Stimulated activated CD8-positive, alpha-beta memory T cell treated with anti-CD3 and anti-CD28 coated beads, Interleukin-4, amount 100 ng/mL, for 4 hours (primary cell): ENCODE measurements around the gene IFNAR1.

ENCODE experiments used
- DNase-seq, 2 donors: peaks; one replicate each; pipeline ENCODE4 v3.0.0-alpha.2; 2020; ENCODE audit warnings: low read depth in 2 of 2, low spot score in 1 of 2

Gene IFNAR1

DNA sequence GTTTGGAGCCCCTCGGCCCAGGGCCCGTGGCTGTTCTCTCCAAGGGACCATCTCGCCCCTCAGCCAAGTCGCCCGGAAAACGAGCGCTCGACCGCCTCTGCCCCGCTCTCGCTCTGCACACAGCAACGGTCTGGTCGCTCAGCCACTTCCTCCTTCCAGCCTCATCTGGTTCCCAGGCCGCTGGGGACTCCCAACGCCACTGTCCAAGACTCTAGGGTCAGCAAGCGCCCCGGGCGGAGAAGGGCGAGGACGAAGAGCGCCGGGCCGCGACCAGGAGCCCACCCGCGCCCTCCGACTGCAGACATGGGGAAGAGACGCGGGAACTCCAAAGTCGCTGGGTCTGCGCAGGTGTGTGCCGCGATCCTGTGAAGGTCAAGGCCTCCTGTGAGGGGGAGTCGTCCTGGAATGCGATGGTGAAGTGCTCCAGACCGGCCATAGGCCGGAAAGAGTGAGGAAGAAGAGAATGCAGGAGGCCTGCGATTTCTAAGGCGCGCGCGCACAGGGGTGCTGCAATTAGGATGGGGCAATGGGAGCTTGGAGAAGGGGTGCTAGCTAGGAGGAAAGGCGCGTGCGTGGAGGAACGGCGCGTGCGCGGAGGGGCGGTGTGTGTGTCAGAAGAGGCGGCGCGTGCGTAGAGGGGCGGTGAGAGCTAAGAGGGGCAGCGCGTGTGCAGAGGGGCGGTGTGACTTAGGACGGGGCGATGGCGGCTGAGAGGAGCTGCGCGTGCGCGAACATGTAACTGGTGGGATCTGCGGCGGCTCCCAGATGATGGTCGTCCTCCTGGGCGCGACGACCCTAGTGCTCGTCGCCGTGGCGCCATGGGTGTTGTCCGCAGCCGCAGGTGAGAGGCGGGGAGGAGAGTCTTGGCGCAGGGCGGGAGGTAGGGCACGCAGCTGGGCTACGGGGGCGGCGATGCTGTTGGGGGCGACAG, at the start of gene IFNAR1:
IFNAR1 (plus strand) TSS at position 680 of the 931 bp plus-strand sequence; CDS start at position 766, 86 bp downstream.
- DNase-seq: peak; percentile 97 to 98

DNA sequence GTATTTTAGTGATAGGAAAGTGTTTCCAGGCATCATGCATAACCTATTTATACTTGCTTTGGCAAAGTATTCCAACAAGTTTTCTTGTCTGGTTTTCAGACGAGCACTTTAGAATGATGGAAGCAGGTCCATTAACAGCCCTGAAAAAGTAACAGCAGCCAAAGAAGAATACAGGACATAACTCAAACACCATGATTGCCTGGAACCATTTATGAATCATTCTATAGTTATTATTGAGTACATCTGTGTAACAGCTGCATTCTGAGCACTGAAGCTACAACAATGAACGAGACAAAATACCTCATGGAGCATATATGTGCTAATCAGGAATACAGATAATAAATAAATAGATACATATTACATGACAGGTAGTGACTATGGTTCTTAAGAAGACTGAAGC, 46.0 kb upstream of the IFNAR1 start:
- DNase-seq: no peak

DNA sequence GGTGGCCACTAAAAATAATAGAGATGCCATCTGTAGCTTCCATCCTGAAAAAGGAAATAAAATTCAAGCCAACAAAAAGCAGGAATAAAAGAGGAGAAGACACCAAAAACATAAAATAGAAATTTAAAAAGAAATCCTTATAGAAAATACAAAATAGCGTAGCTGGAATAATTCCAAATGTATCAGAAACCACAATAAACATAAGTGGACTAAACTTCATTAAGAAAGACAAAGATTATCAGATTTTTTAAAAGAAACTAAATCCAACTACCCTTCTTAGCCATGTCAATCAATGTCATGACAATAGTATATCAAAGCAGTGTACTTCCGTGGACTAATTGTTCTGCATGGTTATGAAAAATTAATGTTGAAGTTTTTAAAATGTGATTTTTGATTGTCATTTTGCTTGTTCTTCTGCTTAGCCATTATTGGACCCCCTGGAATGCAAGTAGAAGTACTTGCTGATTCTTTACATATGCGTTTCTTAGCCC, 45.4 kb upstream of the IFNAR1 start:
- no peak for DNase-seq

DNA sequence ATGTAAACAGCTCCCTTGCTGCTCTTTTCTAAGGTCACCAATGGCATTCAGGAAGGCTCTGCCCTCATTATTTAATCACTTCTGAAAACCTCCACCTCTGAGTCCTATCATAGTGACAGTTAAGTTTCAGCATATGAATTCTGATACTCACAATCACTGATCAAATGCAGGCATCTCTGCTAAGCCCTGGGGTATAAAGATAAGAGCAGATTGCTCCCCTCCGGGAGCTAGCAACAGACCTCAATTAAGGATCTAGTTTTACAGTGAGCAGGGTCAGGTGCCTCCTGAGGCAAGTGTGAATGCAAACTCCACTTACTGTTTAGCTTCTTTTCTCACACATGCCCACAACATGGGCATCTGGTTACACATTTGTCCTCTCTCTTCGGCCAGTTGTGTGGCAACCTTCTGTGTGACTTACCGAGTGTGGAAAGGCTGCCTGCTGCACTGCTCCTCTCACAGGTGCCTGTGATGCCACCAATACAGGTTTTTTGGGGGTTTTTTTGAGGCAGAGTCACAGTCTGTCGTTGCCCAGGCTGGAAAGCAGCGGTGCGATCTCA, 43.6 kb upstream of the IFNAR1 start:
- no peak for DNase-seq

DNA sequence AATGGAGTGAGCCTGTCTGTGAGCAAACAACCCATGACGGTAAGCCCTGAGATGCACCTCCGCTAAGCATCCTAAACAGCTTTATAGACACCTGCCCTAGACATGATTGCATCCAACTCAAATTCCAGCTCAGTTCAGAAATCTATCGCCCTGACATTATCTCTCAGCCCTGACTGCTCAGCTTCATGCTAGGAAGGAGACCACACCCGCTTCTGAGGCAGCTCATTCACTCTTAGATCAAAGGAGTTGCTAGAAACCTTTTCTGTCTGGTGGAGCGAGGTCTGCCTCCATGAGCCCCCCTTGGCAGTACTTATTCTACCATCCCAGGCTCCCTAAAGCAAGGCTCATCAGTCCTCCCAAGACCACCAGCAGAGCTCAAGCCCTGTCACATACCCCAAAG, 41.6 kb upstream of the IFNAR1 start:
- no peak for DNase-seq

DNA sequence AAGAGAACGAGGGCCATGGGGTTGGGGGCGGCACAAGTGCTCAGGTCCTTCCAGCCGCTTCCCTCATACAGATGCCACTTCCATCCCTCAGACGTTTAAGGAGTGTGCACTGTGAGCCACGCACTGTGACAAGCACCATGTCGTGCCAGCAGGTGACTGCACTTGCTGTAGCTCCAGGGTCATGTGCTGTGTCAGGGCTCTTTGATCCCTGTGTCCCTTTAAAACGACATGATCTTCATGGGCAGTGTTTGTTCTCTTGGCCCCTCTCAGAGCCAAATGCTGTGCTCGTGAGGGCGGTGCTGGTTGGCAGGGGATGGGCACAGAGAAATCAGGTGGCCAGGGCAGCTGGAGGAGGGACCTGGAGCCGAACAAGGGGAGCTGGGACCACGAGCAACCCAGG, 38.7 kb upstream of the IFNAR1 start:
- DNase-seq: no peak

DNA sequence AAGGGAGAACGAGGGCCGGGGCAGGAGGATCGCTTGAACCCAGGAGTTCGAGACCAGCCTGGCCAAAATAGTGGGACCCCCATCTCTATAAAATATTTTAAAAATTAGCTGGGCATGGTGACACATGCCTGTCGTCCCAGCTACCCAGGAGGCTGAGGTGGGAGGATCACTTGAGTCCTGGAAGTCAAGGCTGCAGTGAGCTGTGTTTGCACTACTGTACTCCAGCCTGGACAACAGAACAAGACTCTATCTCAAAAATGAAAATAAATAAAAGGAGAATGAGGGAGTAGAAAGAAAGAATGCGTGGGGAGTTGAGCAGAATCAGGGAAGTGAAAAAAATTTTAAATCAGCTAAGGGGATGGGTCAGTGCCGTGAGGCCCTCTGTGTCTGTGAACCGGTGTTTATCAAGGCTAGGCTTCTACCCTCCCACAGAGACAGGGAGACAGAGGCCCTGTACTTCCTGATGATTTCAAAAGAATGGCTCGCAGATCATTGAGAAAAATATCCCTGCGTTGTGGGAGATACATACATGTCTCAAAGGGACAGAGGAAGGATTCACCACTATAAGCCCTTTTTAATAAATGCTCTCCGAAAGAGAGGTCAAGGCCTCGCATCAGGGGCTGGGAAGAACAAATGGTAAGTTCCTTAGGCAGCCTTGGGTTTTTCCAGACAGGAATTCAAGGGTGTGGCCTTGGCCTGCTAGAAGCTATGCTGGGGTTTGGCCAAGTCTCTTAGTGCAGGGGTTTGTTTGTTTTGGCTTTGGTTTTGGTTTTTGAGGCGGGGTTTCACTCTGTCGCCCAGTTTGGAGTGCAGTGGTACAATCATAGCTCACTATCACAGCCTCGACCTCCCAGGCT, 37.9 kb upstream of the IFNAR1 start:
- no peak for DNase-seq

DNA sequence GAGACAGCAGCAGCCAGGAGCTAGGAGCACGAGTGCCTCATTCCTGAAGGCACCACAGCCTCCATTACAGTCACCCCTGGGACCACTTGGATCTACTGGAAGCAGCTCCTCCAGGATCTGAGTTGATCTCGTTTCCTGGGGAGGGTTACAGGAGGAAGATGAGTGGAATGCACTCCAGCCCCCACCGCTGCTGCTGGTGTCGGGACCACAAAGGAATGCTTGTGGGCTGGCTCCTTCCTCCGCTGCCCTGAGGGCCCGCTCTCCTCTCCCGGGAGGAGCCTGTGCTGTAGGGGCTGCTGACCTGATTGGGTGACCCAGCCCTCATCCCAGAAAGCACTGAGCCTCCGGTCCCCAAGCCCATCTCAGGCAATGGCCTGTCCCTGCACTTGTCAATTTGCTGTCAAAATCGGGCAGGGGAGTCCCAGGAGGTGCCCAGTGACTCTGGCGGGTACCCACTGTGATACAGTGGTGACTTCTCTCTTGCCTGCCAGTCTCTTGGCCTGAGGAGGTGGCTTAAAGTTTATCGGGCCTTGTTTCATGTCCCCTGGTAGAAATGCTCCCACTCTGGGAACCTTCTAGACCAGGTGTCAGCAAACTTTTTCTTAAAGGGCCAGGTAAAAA, 35.5 kb upstream of the IFNAR1 start:
- DNase-seq: no peak

DNA sequence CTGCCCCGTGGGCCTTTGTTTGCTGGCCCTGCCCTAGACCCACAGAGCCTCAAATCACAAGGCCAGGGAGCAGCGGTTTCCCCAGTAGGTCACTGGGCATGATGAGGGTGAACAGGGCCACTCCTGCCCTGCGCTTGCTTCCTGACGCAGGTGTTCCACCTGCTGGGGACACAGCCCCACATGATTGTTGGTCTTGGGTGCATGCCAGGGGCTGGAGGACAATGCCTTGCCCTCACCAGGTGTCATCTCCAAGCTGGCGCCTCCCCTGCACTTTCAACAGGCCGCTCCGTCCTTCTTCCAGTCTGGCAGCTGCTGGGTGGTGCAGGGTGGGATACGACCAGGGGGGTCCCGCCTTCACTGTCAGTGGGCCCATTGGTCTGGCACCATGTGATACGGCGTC, 34.3 kb upstream of the IFNAR1 start:
- no peak for DNase-seq

DNA sequence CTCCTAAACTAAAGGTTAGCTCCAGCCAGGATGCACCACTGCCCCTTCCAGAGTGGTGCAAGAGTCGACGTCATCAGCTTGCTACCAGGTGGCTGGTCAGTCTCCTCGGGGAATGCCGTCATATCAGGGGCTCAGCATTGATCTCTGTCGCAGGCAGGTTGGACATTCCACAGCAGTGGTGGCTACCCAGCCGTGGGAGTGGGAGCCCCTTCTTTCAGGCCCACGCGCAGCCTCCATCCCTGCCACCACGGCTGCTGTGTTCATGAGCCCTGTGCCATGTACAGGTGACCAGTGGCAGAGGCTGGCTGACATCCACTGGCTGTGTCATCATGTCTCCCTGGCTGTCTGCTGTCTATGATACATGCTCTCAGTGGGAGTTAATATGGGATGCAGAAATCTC, 33.1 kb upstream of the IFNAR1 start:
- no peak for DNase-seq

DNA sequence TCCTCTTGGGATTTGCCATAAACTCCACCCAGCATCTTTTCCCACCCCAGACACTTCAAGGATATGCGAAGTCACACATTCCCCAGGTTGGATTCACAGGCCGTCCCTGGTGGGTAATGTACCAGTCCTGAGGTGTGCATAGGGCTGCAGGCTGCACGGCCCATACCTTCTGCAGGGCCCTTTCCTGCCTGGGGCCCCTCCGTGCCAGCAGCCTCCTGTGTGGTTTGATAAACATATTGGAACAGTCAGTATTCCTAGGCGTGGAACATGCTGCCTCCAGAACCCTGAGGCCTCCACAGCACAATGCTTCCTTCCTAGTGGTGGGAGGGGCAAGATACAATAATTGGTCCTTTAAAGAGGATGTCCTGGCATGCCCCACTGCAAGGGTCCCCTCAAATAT, 32.0 kb upstream of the IFNAR1 start:
- no peak for DNase-seq

DNA sequence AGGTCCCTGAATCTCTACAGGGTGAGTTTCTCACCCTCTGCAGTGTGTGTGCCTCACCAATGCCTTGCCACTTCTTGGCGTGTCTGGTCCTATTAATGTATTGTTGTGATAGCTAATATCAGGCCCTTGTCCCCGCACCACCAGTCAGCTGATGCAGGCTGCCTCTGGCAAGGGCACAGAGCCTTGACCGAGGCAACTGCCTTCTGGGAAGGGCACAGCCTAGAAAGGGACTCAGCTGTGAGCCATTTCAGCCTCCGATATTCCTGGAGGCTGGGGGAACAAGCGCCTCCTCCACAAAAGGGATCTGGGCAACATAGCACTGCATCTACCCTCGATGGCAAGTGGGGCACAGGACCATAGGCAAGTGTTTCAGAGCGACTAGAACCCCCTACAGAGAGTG, 31.6 kb upstream of the IFNAR1 start:
- DNase-seq: no peak

DNA sequence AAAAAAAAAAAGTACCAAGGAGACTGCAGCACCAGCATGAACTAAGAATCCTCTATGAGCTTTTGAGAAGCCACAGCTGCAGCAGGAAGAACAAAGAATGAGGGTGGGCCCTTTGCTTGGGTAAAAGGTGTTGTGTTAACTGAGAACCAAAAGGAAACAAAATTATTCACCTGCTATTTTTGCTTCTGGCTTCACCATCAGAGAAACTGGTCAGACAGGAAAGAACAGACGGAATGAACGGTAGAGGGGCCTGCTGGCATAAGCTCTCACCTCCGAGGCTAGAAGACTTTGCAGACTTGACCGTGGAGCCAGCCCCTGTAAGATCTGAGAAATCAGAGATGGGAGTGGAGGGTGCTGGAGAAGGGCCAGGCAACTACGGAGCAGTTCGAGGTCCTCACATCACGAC, 31.0 kb upstream of the IFNAR1 start:
- DNase-seq: no peak

DNA sequence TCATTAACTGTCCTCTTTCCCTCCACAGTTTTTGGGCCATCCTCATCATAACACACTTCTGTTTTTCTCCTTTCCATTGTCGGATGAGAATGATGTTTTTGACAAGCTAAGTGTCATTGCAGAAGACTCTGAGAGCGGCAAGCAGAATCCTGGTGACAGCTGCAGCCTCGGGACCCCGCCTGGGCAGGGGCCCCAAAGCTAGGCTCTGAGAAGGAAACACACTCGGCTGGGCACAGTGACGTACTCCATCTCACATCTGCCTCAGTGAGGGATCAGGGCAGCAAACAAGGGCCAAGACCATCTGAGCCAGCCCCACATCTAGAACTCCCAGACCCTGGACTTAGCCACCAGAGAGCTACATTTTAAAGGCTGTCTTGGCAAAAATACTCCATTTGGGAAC, 28.6 kb upstream of the IFNAR1 start:
- DNase-seq: no peak

DNA sequence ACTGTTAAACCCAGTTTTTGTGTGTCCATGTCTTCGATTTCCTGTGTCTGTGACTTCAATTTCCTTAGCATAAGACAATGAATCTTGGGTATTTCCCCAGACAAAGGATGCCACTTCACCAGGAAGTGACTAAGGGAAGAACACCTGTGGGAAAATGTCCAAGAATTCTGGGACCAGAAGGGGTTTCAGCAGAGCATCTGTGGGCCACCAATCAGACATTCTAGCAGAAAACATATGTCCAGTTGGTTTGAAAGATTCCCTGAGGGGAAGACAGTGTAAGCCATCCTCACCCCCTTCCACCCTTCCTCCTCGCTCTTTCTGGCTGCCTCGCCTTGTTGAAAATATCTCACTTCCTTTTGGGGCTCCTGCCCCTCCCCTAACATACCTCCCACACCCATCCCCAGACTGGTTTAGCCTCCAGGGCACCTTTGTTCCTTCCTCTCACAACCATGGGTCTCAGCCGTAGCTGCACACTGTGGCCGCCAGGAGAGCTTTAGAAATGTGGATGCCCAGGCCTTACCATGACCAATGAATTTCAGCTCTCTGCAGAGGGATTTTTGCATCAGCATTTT, 25.5 kb upstream of the IFNAR1 start:
- DNase-seq: no peak

DNA sequence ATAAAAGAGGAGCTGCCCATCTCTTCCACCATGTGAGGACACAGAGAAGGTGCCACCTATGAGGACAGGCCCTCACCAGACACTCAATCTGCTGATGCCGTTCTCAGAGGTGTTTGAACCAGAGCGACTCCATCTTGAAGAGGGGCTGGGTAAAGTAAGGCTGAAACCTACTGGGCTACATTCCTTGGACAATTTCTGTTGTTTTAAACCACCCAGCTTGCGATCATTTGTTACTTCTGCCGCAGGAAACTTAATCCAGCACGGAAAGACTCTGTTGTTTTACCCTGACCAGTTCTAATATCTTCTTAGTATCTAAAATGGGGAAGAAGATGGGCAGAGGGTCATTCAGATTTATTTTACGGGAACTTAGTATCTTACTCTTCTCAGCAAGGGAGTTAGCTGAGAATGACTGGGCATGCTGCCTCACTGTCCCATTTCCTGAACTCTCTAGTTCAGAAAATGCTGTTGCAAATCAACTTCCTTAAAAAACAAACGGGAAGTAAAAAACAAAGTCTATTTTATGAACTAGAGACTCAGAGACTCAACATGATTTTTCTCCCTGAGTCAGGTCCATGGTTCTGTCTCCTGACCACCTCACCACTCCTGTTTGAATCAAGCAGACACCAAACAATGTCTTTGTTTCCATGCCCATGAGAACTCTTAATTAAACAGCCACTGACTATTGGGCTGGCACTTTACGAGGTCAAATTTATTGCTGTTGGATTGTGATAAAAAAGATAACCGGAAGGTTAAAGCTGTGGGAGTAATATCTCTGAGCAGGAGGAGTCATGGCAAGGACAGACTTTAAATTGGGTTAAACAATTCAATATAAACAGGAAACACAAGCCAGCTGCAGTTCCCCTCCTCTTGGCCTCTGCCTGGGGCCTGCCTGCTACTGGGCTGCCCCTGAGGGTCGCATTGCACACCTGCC, 23.8 kb upstream of the IFNAR1 start:
- DNase-seq: no peak

DNA sequence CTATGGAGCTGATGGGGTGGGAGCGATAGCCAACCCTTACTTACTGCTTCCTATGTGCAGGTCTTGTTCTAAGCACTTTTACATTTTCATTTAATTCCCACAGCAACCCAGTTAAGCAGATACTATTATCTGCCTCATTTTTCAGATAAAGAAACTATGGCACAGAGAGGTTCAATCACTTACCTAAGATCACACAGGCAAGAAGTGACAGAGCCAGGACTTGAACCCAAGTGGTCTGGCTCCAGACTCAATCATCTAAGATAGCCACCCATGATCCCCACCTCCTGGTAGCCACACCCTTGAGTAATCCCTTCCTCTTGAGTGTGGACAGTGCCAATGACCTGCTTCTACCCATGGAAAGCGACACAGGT, 23.2 kb upstream of the IFNAR1 start:
- DNase-seq: no peak

DNA sequence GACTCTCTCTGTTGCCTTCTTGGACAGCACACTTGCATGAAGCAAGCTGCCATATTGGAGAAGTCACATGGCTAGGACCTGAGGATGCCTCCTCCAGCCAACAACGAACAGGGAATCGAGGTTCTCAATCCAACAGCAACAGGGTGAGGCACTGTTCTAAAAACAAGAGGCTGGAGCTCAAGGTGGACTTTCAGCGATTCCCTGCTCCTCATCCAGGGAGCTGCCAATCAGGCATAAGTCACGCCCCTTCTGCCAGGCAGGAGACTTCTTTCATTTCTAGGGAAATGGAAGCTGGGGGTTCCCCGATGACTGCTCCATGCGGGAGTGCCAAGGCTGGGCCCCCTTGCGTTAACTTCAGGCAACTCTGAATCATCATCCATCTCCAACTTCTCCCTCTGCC, 22.7 kb upstream of the IFNAR1 start:
- DNase-seq: no peak

DNA sequence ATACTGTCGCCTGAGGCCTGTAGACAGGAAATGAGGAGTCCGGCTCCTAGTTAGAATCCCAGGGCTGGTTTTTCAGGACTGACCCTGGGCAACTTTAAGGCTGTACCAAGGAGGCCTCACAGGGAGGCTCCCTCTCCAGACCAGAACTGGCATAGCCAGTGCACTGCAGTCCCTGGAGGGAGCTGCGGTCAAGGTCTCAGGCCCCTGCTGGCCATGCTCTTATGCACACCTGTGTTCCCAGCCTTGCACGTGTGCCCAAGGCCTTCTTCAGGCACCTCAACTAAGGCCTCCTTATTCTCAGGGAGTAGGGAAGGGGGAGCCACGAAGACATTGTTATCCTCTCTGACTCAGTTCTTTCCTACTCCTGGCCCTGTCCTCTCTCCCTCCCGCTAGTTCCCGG, 22.0 kb upstream of the IFNAR1 start:
- no peak for DNase-seq

DNA sequence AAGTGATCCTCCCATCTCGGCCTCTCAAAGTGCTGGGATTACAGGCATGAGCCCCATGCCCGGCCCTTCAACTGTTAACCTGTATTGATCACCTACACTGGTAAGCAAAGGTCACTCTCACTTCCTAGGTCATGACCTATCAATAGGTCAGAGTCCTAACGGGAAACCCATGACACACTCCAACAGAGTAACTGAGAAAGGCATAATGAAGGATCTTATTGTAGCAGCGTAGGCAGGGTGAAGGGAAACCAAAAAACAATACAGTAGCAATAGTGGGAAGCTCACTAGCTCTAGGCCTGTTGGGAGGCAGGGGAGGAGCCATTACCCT, 19.5 kb upstream of the IFNAR1 start:
- DNase-seq: no peak
